DOHH2 (cell line): ENCODE data around the gene IL1RAPL1.

Source experiments
- CTCF ChIP-seq: fragments of 200-600 bp; sonication (generic); IDR thresholded peaks from one replicate; pipeline ENCODE4 v1.5.1; 2014; ENCODE audit warnings: antibody characterized with exemption, mild to moderate bottlenecking, low read depth, low read length; ENCODE audit not compliant: poor library complexity, severe bottlenecking
- EZH2phosphoT487 ChIP-seq: fragments of 200-600 bp; sonication (generic); IDR thresholded peaks from 2 replicates; pipeline ENCODE4 v1.6.1; 2017; ENCODE audit warnings: borderline replicate concordance, mild to moderate bottlenecking, antibody characterized with exemption, low read length, moderate library complexity, mixed read lengths

- TF ChIP-seq CTCF (no peak), EZH2phosphoT487 (no peak)
Measured at GRCh38 chrX:29648161-29648560, 1060.9 kb downstream of the IL1RAPL1 start.
